ENCODE measurements around the gene ANGPTL8.

The ANGPTL8 gene

DNA sequence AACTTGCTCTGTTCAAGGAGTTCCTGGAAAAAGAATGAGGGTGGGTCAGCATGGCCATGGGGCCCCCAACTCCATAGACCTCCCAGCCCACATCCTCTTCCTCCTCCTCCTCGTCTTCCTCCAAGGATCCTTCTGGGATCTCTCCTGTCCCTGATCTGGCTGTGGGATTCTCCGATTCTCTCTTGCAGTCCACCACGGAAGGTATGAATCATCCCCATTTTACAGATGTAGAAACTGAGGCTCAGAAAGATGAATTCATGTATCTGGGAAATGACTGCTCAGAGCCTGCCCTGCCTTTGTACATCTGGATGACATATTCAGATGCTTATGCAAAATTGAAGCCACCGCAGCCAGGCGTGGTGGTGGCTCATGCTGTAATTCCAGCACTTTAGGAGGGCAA, 39.9 kb upstream of the ANGPTL8 start:
- Mint-ChIP-seq H3K27ac (no peak overlapping the region), H3K36me3 (no peaks in the 10 kb centered on the region), H3K27me3 (no peaks in the 10 kb centered on the region), H3K9me3 (ENCODE audit: low read depth) (no peaks in the 10 kb centered on the region), H3K4me3 (no peak overlapping the region), H3K4me1 (ENCODE audit: low read depth) (peaks cover 6% of the 10 kb centered on the region)

DNA sequence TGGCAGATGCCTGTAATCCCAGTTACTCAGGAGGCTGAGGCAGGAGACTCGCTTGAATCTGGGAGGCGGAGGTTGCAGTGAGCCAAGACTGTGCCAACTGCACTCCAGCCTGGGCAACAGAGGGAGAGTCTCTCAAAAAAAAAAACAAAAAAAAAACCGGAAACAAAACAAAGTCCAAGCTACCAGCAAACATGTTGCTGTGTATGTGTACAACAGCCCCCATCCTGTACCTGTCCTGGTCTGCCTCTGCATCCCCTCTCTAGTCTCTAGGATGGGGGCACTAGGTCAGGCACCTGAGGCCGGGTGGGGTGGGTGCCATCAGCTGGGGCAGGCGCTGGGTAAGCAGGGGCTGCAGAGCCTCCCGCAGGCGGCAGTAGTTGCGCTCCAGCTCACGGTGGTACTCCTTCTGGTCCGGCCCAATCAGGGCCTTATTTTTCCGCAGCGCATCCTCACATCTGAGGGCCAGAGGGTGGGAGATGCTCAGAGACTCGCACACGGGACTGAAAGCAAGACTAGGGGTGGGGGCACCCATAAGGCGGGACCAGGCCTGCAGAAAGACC, 39.3 kb upstream of the ANGPTL8 start:
- Mint-ChIP-seq H3K9me3 (ENCODE audit: low read depth) (no peaks in the 10 kb centered on the region), H3K4me3 (no peak overlapping the region), H3K4me1 (ENCODE audit: low read depth) (peaks cover 6% of the 10 kb centered on the region), H3K27me3 (no peaks in the 10 kb centered on the region), H3K36me3 (no peaks in the 10 kb centered on the region), H3K27ac (no peak overlapping the region)

DNA sequence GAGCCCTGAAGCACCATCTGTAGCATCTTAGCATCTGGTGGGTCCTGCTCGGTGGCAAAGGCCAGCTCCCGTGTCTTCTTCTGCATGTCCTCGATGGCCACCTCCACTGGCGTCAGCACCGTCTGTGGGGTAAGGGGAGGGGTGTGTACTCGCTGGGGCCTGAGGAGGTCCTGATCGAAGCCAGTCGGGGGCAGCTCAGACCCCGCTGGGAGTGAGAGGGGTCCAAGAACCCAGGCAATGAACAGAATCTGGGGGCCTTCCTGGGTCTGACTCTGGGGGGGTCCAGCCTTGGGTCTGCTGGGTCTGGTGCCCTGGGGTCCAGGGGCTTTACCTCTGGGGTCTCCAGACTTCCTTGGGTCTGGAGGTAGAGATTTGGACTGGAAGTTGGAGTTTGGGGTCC, 38.5 kb upstream of the ANGPTL8 start:
- Mint-ChIP-seq H3K36me3 (no peaks in the 10 kb centered on the region), H3K4me3 (no peak overlapping the region), H3K27me3 (no peaks in the 10 kb centered on the region), H3K9me3 (ENCODE audit: low read depth) (no peaks in the 10 kb centered on the region), H3K4me1 (ENCODE audit: low read depth) (peaks cover 3% of the 10 kb centered on the region), H3K27ac (no peak overlapping the region)

DNA sequence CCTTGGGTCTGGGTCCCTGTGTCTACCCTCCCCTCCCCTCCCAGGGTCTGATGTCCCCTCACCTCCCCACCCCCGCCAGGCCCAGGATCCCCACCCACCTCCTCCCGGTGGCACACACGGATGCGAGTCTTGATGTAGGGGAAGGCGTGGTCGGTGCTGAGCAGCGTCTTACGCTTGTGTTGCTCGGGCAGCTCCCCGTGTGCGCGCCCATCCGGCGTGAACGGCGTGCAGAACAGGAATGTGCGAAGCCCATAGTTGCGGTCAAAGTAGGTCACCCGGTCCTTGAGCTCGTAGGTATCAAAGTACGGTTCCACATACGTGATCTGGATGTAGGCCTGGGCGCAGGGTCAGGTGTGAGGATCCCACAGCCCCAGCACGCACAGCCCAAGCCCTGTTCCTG, 37.6 kb upstream of the ANGPTL8 start:
- Mint-ChIP-seq H3K36me3 (no peaks in the 10 kb centered on the region), H3K4me3 (no peak overlapping the region), H3K27ac (no peak overlapping the region), H3K27me3 (no peaks in the 10 kb centered on the region), H3K4me1 (ENCODE audit: low read depth) (no peaks in the 10 kb centered on the region), H3K9me3 (ENCODE audit: low read depth) (no peaks in the 10 kb centered on the region)

DNA sequence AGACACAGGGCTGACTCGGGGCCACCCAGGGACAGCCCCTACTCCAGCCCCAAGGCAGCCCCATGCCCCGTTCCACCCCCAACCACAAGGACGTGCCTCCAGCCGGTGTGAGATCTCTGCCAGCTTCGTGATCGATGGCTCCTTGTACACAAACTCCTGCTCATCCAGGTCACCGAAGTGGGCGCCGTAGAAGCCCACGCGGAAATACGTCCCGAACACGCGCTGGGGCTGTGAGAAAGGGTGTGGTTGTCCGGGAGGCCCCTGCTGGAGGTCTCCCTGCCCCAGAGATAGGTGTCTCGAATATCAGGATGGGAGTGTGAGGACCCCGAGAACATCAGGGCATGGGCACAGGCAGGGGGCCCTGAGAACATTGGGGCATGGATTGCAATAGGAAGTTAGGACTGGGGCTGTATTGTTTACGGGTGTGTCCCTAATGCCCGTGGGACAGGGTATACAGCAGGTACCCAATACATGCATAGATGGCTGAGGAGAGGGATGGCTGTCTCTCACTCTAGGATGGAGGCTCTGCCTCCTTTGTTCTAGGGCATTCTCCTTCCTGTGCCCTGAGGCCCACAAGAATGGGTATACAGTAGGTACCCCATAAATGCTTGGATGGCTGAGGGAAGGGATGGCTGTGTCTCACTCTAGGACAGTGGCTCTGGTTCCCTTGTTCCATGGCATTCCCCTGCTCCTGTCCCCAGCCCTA, 36.8 kb upstream of the ANGPTL8 start:
- no peak overlapping the region for H3K27ac Mint-ChIP-seq
- H3K4me3 Mint-ChIP-seq = no peak overlapping the region
- H3K9me3 Mint-ChIP-seq (ENCODE audit: low read depth) = no peaks in the 10 kb centered on the region
- H3K36me3 Mint-ChIP-seq = no peaks in the 10 kb centered on the region
- H3K4me1 Mint-ChIP-seq (ENCODE audit: low read depth) = no peaks in the 10 kb centered on the region
- no peaks in the 10 kb centered on the region for H3K27me3 Mint-ChIP-seq

DNA sequence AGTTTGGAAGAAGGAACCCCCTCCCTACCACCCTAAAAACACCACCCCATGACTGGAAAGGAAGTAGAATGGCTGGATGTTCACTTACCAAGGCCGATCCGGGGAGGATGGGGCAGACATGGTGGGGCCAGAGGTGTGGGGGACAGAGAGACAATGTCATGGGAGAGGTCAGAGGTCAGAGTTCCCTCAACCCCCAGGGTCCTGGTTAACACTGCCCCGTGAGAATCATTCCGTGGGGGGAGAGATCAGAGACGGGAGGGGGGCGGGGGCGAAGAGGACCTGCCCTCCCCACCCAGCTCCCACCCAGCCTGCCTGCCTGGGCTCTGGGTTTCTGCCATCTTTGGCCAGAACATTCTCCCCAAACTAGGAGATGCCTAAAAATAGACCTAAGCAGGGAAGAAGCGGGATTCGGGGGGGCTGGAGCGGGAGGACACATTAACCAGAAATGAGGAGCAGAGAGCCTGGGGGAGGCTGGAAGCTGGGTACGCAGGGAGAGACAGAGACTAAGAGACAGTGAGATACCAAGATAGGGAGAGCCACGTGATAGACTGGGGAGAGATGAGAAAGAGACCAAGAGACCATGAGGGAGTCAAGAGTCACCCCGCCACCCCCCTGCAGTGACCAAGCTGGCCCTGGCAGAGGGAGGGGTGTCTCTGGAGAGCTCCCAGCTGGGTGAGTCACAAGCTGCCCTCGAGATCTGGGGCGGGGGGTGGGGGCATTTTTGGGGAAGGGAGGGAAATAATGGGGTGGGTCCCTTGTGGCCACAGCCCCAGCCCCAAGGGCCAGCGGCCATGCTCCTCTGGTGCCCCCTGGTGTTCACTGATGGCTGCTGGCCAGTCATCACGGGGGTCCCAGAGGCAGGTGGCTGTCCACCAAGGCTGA, 36.0 kb upstream of the ANGPTL8 start:
- H3K36me3 Mint-ChIP-seq = no peaks in the 10 kb centered on the region
- no peaks in the 10 kb centered on the region for H3K4me1 Mint-ChIP-seq (ENCODE audit: low read depth)
- no peak overlapping the region for H3K27ac Mint-ChIP-seq
- no peaks in the 10 kb centered on the region for H3K9me3 Mint-ChIP-seq (ENCODE audit: low read depth)
- no peak overlapping the region for H3K4me3 Mint-ChIP-seq
- no peaks in the 10 kb centered on the region for H3K27me3 Mint-ChIP-seq

DNA sequence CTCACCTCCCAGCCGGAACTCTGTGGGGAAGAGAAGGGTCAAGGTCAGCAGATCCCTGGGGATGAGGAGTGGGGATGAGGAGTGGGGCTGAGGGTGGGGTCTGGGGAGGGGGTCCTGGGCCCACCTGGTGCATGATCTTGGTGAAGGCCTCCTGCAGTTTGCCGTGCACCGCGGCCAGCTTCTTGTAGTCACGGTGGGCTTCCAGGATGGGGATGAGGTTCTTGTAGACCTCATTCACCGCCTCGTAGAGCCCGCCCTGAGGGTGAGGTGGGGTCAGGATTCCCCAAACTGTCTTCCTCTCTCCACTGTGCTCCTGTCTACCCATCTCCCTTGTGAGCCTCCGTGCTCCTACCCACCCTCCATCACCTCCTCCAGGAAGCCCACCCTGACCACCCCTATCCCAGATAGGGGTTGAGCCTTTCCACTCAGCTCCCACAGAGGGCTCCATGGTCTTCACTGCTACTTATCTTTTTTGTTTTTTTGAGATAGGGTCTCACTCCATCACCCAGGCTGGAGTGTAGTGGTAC, 35.3 kb upstream of the ANGPTL8 start:
- Mint-ChIP-seq H3K27me3 (no peaks in the 10 kb centered on the region), H3K36me3 (no peaks in the 10 kb centered on the region), H3K9me3 (ENCODE audit: low read depth) (no peaks in the 10 kb centered on the region), H3K27ac (no peak overlapping the region), H3K4me1 (ENCODE audit: low read depth) (no peaks in the 10 kb centered on the region), H3K4me3 (no peak overlapping the region)

DNA sequence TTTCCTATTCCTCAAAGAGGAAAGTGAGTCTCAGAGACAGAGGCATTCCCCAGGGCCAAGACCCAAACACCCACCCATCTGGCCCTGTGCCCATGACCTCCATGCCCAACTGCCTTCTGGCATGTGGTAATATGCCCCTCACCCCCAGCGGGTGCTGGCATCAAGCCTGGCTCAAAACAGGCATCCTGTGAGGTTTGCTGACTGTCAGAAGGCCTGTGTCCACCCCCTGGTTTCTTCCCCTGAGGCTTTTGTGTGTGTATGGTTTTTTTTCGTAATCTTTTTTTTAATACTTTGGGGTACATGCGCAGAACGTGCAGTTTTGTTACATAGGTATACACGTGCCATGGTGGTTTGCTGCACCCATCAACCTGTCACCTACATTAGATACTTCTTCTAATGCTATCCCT, 34.5 kb upstream of the ANGPTL8 start:
- Mint-ChIP-seq H3K36me3 (no peaks in the 10 kb centered on the region), H3K4me3 (no peak overlapping the region), H3K4me1 (ENCODE audit: low read depth) (no peaks in the 10 kb centered on the region), H3K27ac (no peak overlapping the region), H3K9me3 (ENCODE audit: low read depth) (no peaks in the 10 kb centered on the region), H3K27me3 (no peaks in the 10 kb centered on the region)

DNA sequence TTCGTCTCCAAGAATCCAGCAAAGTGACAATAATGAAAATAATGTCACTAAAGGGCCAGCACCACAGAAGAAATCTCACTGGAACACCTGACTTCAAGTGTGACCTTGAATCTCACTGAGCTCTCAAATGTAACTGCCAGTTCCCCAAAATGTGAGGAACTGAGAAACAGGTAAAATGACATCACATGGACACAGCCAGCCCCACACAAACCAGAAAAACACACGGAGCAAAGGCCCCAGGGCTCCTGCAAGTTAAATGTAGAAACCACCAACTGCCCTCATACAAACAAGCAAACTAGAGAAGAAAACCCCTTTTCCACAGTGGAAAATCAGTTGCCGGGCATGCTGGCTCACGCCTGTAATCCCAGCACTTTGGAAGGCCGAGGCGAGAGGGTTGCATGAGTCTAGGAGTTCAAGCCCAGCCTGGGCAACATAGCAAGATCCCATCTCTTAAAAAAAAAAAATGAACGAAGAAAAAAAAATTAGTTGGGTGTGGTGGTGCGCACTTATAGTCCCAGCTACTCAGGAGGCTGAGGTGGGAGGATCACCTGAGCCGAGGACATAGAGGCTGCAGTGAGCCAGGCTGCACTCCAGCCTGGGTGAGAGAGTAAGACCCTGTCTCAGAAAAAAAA, 33.4 kb upstream of the ANGPTL8 start:
- Mint-ChIP-seq H3K27me3 (no peaks in the 10 kb centered on the region), H3K27ac (no peak overlapping the region), H3K4me3 (no peak overlapping the region), H3K9me3 (ENCODE audit: low read depth) (no peaks in the 10 kb centered on the region), H3K4me1 (ENCODE audit: low read depth) (no peaks in the 10 kb centered on the region), H3K36me3 (no peaks in the 10 kb centered on the region)

DNA sequence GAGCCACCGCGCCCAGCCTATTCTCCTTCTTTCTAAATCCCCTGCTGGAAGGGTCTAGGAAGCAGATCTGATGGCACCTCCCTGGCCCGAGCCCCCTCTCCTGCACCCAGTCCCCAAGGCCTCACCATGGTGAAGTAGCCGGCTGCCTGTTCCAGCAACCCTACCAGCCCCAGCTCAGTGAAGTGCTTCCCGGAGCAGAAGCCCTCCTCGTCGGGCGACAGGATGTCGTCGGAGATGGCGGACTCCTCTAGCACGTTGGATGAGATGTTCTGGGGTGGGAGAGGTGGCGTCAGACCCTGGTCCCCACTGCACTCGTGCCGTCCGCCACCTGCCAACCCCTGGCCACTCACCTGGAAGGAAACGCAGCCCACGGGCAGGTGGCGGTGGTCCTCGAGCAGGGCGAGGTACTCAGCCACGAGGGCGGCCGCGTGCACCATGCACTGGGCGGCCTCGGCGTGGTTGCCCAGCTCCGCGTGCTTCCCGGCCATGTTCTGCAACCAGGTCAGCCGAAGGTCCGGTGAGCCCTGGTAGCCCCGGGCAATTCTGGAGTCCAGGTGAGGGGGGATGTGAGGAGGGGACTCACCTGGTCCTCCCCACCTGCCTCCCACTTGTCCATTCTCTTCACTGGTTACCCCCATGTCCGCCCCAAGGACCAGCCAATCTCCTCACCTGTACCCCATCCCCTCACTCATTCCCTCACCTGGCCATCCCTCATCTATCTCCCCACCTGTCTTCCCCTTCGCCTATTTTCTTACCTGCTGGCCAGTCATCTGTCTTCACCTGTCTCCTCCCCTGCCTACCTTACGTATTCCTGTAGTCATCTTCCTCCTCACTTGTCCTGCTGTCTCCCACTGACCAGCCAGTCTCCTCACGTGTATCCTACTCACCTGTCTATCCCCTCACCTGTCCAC, 30.6 kb upstream of the ANGPTL8 start:
- Mint-ChIP-seq H3K36me3 (no peaks in the 10 kb centered on the region), H3K9me3 (ENCODE audit: low read depth) (no peaks in the 10 kb centered on the region), H3K27me3 (peaks cover 1% of the 10 kb centered on the region), H3K4me1 (ENCODE audit: low read depth) (no peaks in the 10 kb centered on the region), H3K4me3 (no peak overlapping the region), H3K27ac (no peak overlapping the region)

DNA sequence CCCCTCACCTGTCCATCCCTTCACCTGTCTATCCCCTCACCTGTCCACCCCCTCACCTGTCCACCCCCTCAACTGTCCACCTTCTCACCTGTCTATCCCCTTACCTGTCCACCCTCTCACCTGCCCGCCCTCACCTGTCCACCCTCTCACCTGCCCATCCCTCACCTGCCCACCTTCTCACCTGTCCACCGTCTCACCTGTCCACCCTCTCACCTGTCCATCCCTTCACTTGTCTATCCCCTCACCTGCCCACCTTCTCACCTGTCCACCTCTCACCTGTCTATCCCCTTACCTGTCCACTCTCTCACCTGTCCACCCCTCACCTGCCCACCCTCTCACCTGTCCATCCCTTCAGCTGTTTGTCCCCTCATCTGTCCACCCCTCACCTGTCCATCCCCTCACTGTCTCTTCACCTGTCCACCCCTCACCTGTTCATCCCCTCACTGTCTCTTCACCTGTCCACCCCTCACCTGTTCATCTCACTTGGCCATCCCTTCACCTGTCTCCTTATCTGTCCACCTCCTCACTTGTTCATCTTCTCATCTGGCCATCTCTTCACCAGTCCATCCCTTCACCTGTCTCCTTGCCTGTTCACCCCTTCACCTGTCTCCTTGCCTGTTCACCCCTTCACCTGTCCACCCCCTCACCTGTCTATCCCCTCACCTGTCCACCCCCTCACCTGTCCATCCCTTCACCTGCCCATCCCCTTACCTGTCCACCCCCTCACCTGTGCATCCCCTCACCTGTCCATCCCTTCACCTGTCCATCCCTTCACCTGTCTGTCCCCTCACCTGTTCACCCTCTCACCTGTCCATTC, 29.4 kb upstream of the ANGPTL8 start:
- Mint-ChIP-seq H3K27ac (no peak overlapping the region), H3K36me3 (no peaks in the 10 kb centered on the region), H3K4me1 (ENCODE audit: low read depth) (no peaks in the 10 kb centered on the region), H3K27me3 (peaks cover 1% of the 10 kb centered on the region), H3K9me3 (ENCODE audit: low read depth) (no peaks in the 10 kb centered on the region), H3K4me3 (no peak overlapping the region)

DNA sequence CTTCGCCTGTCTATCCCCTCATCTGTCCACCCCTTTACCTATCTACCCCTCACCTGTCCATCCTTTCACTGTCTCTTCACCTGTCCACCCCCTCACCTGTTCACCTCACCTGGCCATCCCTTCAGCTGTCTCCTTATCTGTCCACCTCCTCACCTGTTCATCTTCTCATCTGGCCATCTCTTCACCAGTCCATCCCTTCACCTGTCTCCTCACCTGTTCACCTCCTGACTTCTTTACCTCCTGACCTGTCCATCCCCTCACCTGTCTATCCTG, 28.8 kb upstream of the ANGPTL8 start:
- H3K27me3 Mint-ChIP-seq = peaks cover 1% of the 10 kb centered on the region
- no peaks in the 10 kb centered on the region for H3K36me3 Mint-ChIP-seq
- no peaks in the 10 kb centered on the region for H3K4me1 Mint-ChIP-seq (ENCODE audit: low read depth)
- H3K27ac Mint-ChIP-seq = no peak overlapping the region
- no peak overlapping the region for H3K4me3 Mint-ChIP-seq
- no peaks in the 10 kb centered on the region for H3K9me3 Mint-ChIP-seq (ENCODE audit: low read depth)

DNA sequence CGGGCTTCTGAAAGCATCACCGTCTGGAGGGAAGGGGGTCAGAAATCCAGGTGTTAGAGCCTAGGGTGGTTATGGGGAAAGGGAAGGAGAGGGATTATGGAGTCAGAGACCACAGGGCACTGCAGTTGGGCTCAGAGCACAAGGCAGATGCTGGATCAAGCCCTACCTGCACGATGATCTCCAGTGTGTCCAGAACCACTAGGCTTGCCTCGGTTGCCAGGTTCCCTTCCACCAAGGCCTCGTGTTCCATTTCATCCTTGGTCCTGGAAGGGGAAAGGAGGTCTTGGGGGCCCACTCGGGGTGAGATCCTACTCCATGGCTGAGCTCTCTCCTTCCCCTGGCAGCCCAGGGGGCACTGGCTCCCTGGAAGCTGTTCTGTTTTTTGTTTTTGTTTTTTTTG, 25.0 kb upstream of the ANGPTL8 start:
- no peak overlapping the region for H3K27ac Mint-ChIP-seq
- H3K27me3 Mint-ChIP-seq = peaks cover 1% of the 10 kb centered on the region
- H3K36me3 Mint-ChIP-seq = no peaks in the 10 kb centered on the region

More for the DNA sequence above, 25.0 kb upstream of the ANGPTL8 start:
- H3K4me3 Mint-ChIP-seq = no peak overlapping the region
- H3K9me3 Mint-ChIP-seq (ENCODE audit: low read depth) = no peaks in the 10 kb centered on the region
- no peaks in the 10 kb centered on the region for H3K4me1 Mint-ChIP-seq (ENCODE audit: low read depth)
